Transverse colon (tissue), 4 donors: ENCODE measurements around the gene C19orf81.
"Not testable (repeated sequence)": the region's sequence is repeated elsewhere in the genome, so short reads cannot be mapped to it uniquely, and the experiment has no call there.

Experiments used
- EP300 ChIP-seq: sonication (generic); formaldehyde crosslinking; IDR thresholded peaks from one replicate; pipeline ENCODE4 v1.6.1; 2017; ENCODE audit warnings: antibody characterized with exemption, low read depth
- POLR2A ChIP-seq: fragments of 450-650 bp; IDR thresholded peaks from one replicate; pipeline ENCODE4 v1.6.1; 2016; ENCODE audit warnings: antibody characterized with exemption, mild to moderate bottlenecking, moderate library complexity
- POLR2AphosphoS5 ChIP-seq, 3 donors: sonication (generic); formaldehyde crosslinking; IDR thresholded peaks; one replicate each; pipeline ENCODE4 v1.6.1; 2016; ENCODE audit warnings: antibody characterized with exemption in 3 of 3
- TF ChIP-seq, protein P1 (sequence below), 5 experiments: fragments of 200-600 bp in 3 of 5; fragments of 450-650 bp in 2 of 5; sonication (generic) in 3 of 5; IDR thresholded peaks; 1 replicate in 2 of 5; 2 replicates in 3 of 5; pipeline ENCODE4 v1.5.1; 2016 to 2017; ENCODE audit warnings: antibody characterized with exemption in 5 of 5, inconsistent platforms in 3 of 5, mild to moderate bottlenecking in 2 of 5, moderate library complexity in 1 of 5

DNA sequence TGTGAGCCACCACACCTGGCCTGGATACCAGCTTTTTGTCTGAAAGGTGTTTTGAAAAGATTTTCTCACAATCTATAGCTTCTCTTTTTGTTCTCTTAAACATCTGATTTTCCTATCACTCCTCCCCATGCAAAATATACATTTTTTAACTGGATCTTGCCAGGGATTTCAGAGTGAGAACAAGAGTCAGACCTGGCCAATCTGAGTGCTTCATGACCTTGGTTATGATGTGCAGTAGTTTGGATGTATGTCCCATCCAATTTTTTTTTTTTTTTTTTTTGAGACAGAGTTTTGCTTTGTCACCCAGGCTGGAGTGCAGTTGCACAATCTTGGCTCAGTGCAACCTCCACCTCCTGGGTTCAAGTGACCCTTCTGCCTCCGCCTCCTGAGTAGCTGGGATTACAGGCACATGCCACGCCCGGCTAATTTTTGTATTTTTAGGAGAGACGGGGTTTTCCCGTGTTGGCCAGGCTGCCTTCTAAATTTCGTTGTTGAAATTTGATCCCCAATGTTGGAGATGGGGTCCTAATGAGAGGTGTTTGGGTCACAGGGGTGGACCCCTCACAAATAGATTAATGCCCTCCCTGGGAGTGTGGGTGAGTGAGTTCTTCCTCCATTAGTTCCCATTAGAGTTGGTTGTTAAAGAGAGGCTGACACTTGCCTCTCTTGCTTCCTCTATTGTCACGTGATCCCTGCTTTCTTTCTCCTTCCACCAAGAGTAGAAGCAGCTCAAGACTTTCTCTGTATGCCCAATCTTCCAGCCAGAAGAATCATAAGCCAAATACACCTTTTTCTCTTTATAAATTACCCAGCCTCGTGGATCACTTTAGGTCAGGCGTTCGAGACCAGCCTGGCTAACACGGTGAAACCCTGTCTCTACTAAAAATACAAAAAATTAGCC is 36.5 kb upstream of the C19orf81 start:
- TF ChIP-seq, protein P1, sequence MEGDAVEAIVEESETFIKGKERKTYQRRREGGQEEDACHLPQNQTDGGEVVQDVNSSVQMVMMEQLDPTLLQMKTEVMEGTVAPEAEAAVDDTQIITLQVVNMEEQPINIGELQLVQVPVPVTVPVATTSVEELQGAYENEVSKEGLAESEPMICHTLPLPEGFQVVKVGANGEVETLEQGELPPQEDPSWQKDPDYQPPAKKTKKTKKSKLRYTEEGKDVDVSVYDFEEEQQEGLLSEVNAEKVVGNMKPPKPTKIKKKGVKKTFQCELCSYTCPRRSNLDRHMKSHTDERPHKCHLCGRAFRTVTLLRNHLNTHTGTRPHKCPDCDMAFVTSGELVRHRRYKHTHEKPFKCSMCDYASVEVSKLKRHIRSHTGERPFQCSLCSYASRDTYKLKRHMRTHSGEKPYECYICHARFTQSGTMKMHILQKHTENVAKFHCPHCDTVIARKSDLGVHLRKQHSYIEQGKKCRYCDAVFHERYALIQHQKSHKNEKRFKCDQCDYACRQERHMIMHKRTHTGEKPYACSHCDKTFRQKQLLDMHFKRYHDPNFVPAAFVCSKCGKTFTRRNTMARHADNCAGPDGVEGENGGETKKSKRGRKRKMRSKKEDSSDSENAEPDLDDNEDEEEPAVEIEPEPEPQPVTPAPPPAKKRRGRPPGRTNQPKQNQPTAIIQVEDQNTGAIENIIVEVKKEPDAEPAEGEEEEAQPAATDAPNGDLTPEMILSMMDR (IDR thresholded peaks at IDR 0.05) = not testable (repeated sequence)
- not testable (repeated sequence) for TF ChIP-seq POLR2A; POLR2AphosphoS5 (IDR thresholded peaks at IDR 0.05); EP300
